Amygdala (tissue), 56 donors: ENCODE results near the gene PABPC1L.
A peak's percentile ranks its signal among the peaks of the same experiment; 100 is the strongest.

Experiments
- DNase-seq, 56 donors: peaks; one replicate each; lab custom pipeline; 2025; lab: John Stamatoyannopoulos, UW

Gene PABPC1L

DNA sequence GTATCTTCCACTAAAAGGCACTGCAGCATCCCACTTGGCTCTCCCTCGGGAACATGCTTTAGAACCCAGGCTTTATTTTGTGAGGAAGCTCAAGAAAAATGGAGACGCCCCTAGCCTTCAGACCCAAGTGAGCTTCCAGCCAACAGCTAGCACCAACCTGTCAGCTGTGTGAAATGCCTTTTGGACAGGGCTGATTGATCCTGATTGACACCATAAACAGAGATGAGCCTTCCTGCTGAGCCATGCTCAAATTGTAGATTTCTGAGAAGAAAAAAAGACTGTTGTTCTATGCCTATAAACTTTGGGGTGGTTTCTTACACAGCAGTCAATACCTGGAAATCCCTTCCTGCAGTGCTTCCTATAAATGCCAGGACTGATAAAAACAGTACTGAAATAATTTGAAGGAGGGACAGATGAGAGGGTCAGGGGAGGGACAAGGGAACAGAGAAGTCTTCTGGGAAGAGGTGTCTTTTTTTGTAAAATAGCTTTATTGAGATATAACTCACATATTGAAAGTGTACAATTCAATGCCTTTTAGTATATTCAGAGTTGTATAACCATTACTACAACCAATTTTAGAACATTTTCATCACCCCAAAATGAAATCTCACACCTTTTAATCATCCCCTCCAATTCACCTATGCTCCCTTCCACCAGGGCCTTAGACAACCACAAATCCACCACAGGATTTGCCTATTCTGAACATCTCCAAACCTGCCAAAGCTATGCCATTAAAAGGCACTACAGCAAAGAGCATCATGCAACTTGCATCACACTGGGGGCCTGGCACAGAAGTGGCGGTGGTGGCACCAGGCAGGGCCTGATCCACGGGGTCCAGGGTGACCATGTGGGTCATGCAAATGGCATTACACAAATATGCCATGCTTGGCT is 53.7 kb downstream of the PABPC1L start:
- DNase-seq: no peak

DNA sequence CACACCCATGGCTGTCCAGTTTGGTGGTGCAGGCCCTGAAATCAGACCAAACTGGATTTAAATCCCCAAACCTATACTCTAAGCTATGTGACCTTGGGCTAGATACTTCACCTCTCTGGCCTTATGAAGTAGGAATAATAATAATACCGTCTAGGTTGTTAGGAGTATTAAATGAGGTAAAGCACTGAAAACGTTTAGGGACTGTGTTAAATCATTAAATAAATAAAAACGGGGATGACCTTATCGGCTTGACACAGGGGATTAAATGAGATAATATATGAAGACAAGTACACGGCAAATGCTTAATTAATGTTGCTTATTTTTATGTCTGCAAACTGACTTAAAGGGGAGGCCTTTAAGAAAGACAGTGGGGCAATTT is 55.8 kb downstream of the PABPC1L start:
- DNase-seq: no peak

DNA sequence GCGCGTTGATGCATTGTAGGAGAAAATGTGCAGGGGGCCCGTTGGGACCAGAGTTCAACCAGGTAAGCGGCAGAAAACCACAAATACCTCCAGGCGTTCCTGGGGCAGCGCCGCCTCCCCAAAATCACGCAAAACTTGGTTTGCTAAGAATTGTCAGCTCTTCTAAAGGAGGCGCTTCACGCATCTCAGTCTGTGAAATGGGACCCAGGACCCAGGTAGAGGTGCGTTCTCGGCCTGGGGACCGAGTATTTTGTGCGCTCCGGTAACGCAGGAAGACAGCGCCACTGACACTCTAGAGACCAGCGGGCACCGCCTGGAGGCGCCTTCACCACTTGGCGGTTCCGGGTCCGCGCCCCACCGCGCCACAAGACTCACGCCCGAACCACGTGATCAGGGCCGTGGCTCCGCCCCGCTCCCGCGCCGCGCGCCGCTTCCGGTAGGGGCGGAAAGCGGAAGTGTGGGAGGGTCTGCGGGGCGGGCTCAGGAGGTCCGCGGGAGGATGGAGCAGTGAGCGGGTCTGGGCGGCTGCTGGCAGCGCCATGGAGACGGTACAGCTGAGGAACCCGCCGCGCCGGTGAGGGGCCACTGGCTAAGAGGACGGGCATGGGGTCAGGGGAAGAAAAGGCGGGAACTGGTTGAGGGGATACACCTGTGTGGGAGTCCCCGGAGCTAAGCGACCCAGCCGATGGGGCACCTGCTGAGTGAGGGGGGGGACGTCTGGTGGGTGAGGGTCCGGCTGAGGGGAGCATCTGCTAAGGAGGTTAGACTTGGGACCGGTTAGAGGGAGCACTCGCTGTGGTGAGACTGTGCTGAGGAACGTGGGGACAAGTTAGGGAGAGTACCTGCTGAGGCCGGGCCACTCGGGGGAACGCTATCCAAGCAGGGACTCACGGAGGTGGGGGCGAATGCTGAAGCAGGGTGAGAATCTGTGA is 56.4 kb downstream of the PABPC1L start, which contains the start of gene STK4:
Gene STK4, plus strand, starts transcription at position 483 of the 932 bp plus-strand sequence. Its CDS starts 57 bp downstream, at position 540.
- DNase-seq: peak; percentile 59 to 94 (median 87)

DNA sequence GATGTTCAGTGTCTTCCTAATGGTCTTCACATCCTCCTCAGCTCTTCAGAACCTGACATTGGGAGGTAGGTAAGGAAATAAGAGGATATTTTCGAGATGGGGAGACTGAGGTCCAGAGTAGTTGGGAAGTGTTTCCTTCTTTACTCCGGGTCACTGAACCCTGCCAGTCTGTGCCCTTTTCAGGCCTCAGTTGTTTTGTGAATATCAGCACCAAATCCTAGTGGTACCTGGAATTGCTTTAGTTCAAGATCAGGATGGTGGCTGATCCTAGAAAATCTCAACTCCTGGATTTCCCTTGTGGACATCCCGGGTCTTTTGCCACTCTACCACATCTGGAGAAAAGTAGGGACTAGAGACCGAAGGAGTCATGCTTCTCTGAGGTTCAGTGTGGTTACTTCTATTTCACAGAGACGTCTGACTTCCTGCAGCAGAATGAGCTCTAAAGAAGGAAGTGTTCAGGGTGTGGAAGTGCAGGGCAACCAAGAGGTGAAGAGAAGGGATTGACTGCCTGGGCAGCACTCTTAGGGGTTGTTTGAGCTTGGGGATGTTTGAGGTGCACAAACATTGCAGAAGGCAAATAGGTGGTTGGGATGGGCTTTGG is 57.4 kb downstream of the PABPC1L start:
- DNase-seq: peak in 1 of 56 donors; percentile 30

DNA sequence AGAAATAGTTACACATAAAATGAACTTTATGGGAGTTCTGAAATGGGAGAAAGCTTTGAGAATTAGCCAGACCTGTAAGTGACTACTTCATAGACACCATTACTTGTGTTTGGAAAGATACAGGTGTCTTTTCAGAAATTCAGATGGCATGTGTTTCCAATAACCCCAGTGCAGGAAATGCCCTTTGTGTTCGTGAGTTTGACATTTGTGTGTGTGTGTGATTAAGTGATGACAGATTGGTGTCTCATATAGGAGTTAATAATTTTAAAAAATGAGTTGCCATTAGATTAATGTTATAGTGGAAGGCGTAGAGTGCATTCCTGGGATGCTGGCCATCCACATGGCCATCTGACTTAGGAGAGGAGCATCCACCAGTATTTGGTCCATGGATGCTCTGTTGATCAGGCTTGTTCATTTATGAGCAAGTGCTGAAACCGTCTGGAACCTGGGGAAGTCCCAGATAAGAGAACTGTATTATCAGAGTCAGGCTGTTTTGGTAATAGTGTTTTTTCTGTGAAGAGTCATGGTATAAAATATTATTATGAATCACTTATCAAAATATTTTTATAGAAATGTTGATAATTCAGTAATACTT is 59.5 kb downstream of the PABPC1L start:
- DNase-seq: no peak

DNA sequence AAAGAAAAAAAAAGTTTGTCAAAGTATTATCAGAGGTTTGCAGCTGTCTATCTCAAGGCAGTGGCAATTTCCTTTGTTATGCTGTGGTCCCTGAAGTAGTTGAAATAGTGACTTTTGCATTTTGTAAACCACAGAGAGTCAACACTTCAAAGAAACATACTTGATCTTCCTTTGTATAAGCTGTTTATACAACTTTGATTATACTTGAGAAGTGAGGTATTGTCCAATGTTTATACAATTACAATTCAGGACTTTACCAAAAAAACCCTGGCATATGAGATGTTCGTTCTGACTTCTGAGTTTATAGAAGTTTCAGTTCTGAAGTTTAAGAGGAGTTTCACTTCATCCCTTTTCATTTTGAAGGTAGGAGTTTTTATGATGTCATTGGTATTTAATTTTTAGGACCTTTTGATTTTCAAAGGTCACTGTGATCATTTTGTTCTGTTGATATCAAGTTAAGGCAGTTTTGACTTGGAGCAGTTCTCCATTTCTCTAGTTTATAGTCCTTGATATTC is 60.4 kb downstream of the PABPC1L start:
- DNase-seq: no peak

DNA sequence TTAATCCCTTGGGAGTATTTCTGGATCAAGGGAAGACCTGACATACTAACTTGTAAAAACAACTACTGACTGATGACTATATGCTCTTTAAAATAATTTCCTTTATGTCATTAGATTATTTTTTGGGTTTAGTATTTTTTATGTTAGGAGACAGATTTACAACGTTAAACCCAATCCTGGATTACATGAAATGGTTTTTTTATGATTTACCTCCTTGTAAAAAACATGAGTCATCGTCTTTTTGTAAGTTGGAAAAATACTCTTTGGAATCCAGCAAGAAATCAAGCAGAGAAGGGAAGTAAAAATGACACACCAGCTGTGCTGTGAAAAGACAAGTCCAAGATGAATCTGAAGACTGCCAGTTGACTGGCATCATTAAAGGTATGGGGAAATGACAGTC is 63.2 kb downstream of the PABPC1L start:
- peak in 1 of 56 donors; percentile 5 for DNase-seq

DNA sequence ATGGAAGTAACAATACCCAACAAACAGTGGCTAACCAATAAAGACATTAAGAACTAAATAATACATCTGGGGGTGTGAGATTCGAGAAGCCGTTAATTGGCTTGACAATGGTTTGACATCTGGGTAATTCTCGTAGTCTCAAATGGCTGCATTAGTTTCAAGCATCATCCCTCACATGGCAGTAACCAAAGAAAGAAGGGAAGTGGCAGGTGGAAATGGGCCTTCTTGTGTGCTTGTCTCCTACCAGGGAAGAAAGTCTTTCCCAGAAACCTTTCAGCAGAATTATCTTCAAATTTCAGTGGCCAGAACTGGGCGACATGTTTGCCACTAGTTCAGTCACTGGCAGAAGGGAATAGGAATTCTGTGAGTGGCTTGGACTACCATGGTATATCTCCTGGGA is 66.8 kb downstream of the PABPC1L start:
- DNase-seq: no peak

DNA sequence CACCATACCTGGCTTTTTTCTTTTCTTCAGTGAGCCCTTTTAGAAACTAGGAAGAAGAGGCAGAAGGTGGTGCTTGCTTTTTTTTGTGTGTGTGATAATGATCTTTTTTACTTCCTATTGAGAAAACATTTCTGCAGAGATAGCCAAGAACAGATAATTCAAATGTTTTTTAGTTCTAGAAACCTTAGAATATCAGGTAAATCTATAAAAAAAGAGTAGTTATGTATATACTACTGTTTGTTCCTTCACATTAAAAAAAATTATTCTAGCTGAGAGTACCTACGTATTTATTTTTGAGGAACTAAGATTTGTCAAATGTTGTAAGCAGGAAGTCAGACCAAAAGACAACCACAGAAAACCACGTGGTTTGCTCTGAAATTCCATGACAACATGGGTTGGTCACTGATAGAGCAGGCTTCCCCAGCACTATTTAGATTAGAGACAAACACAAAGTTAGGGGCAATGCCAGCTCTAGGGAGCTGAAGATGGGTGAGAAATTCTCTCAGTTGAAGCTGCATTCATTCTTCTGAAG is 69.3 kb downstream of the PABPC1L start:
- peak in 6 of 56 donors; percentile 3 to 52 (median 11) for DNase-seq

DNA sequence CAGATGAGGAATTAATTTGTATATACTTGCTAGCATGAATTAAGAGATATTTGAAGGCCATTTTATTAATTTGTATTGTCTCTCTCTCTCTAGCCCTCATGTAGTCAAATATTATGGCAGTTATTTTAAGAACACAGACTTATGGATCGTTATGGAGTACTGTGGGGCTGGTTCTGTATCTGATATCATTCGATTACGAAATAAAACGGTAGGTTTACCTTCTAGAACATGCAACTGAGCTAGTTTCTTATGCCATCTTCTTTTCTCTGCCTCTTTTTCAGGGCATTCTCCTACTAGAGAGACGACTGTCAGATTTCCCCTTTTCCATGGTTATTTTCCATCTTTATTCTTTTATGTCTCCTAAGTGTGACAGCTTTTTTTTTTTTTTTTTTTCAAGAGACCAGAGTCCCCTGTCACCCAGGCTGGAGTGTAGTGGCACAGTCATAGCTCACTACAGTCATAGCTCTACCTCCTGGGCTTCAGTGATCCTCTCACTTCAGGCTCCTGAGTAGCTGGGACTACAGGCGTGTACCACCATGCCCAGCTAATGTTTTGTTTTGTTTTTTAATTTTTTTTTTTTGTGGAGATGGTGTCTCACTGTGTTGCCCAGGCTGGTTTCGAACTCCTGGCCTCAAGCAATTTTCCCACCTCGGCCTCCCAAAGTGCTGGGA is 72.0 kb downstream of the PABPC1L start:
- DNase-seq: no peak

DNA sequence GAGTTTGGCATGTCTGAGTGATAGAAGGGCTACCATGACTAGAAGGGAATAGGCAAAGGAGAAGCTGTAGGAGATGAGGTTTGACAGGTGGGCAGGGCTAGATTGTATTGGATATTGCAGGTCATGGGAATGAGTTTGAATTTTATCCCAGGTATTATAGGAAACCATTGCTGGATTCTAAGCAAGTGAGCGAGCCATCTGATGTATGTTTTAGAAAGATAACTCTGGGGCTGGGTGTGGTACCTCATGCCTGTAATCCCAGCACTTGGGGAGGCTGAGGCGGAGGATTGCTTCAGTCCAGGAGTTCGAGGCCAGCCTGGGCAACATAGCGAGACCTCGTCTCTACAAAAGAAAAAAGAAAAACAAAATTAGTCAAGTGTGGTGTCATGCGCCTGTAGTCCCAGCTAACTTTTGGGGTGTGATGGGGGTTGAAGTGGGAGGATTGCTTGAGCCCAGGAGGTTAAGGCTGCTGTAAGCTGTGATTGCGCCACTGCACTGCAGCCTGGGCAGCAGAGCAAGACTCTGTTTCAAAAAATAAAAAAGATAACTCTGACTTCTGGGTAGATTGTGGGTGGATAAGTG is 73.3 kb downstream of the PABPC1L start:
- DNase-seq: no peak

DNA sequence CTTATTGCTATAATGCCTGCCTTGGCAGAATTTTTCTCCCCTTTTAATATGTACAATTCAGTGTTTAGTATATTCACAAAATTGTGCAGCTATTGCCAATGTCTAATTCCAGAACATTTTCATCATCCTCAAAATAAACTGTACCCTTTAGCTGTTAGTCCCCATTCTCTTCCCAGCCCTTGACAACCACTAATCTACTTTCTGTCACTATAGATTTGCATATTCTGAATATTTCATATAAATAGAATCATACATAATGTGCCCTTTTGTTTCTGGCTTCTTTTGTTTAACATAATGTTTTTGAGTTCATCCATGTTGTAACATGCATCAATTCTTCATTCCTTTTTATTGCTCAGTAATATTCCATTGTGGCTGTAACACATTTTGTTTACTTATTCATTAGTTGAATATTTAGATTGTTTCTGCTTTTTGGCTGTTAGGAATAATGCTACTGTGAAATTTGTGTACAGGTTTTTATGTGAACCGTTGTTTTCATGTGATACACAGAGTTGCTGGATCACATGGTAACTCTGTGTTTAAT is 78.8 kb downstream of the PABPC1L start:
- DNase-seq: no peak
